ENCODE data around the gene ARAP1. TPM values are rescaled to one million over a fixed set of nuclear protein-coding genes. Genes with fewer than 3 reads are reported as not detected.

Gene ARAP1
- total RNA-seq (2021) (66.1 and 68.4 TPM in 2 replicates), Bru-seq, nascent RNA (percentile 55 among the genes with signal in this experiment), BruChase-seq, experiment 1, labeled RNA remaining after a 2-hour chase (percentile 60 among the genes with signal in this experiment), BruChase-seq, experiment 2, labeled RNA remaining after a 6-hour chase (percentile 70 among the genes with signal in this experiment)
- long read RNA-seq, full-length matches to known transcripts = 22 of 110 reads
- long read RNA-seq, partial matches to known transcripts = 35 of 110 reads
- long read RNA-seq, other reads (novel, unspliced or antisense) = 53 of 110 reads

DNA sequence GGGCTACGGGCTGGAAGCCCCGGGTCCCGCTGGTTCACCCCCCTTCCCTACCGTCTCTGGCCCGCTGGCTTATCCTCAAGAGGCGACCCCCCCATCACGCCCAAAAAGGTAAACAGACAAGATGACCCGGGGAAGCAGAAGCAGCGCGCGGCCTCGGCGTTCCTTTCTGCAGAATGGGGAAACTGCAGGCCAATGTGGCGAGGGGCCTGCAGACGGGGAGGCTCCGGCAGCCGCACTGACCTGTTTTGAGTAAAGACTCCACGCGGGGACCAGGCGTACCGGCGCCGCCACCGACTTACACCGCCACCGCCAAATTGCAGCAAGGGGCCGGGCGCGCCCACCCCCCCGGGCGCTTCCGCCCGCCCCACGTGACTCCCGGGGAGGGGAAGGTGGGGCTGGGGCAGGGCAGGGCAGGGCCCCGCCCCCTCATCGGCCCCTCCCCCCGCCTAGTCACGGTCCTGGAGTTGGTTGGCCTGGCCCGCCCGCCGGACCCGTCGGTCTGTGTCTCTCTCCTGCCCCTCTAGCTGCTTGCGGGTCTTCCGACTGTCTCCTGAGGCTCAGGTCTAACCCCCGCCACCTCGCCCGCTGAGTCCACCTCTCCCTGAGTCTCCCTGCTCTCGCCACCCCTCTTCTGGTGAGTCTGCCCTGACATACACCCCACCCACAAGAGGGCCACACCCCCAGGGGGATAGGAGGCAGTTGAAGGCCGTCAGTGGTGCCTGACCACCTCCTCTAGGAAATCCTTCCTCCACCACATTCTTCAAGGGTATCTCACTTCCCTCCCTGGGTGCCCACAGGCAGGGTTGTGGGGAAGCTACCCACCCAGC, at the start of gene ARAP1:
Gene ARAP1 (minus strand): TSS at position 321 of the 827 bp plus-strand sequence. CDS start 25,280 bp downstream, outside the sequence.
- Histone ChIP-seq H3K9me3 (ENCODE audit: low read depth, low read length, poor library complexity, severe bottlenecking) (no peaks in the 10 kb centered on the region), H3K27ac (ENCODE audit: low read depth, low read length, poor library complexity, severe bottlenecking) (peak within 1 kb of the TSS; percentile 68), H3K4me1 (ENCODE audit: insufficient read depth, low read length, poor library complexity, severe bottlenecking) (peaks cover 19% of the 10 kb centered on the region), H3K4me3 (ENCODE audit: low read depth, low read length, poor library complexity, severe bottlenecking) (peak within 1 kb of the TSS; percentile 90), H3K27me3 (replicated peaks; ENCODE audit: insufficient read depth, low read depth, low read length, poor library complexity) (no peaks in the 10 kb centered on the region), H3K36me3 (ENCODE audit: insufficient read depth, low read length, poor library complexity, severe bottlenecking) (no peaks in the 10 kb centered on the region)
- CTCF ChIA-PET = no interaction called here
- DNase-seq (ENCODE audit: low spot score) = peak; percentile 86
- intact Hi-C loops (cut with micrococcal nuclease; ENCODE audit: unreplicated experiment) = no loop called here
- no TSS peak for BruUV-seq (replicated peaks)
- no peak for TF ChIP-seq EZH2 (IDR thresholded peaks at IDR 0.05; ENCODE audit: borderline replicate concordance, low read depth, low read length, poor library complexity, severe bottlenecking)
- TF ChIP-seq, protein P1, sequence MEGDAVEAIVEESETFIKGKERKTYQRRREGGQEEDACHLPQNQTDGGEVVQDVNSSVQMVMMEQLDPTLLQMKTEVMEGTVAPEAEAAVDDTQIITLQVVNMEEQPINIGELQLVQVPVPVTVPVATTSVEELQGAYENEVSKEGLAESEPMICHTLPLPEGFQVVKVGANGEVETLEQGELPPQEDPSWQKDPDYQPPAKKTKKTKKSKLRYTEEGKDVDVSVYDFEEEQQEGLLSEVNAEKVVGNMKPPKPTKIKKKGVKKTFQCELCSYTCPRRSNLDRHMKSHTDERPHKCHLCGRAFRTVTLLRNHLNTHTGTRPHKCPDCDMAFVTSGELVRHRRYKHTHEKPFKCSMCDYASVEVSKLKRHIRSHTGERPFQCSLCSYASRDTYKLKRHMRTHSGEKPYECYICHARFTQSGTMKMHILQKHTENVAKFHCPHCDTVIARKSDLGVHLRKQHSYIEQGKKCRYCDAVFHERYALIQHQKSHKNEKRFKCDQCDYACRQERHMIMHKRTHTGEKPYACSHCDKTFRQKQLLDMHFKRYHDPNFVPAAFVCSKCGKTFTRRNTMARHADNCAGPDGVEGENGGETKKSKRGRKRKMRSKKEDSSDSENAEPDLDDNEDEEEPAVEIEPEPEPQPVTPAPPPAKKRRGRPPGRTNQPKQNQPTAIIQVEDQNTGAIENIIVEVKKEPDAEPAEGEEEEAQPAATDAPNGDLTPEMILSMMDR (conservative IDR thresholded peaks at IDR 0.05; ENCODE audit: low read depth, low read length) = no peak
- POLR2A ChIA-PET (ENCODE audit: low non-redundant PET) = no interaction called here

DNA sequence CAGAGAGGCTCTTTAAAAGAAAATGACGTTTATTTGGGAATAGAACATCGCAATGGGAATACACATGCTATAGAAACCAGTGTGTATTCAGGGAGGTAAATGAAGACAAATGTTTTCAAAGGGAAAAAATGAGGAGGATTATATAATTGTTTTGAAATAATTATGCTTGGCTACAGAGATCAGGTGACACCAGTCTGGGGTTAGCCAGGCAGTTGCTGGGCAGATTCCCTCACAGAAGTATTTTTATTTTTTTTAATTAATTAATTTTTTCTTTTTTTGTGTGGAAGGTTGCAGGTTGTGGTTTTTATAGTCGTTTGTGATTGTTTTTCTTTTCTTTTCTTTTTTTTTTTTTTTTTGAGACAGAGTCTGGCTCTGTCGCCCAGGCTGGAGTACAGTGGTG, 47.2 kb upstream of the ARAP1 start:
- no peak for DNase-seq (ENCODE audit: low spot score)
- H3K36me3 ChIP-seq (ENCODE audit: insufficient read depth, low read length, poor library complexity, severe bottlenecking) = no peaks in the 10 kb centered on the region
- H3K27ac ChIP-seq (ENCODE audit: low read depth, low read length, poor library complexity, severe bottlenecking) = no peak overlapping the region
- H3K4me1 ChIP-seq (ENCODE audit: insufficient read depth, low read length, poor library complexity, severe bottlenecking) = peaks cover 2% of the 10 kb centered on the region
- TF ChIP-seq, protein P1 (conservative IDR thresholded peaks at IDR 0.05; ENCODE audit: low read depth, low read length) = no peak
- TF ChIP-seq EZH2 (IDR thresholded peaks at IDR 0.05; ENCODE audit: borderline replicate concordance, low read depth, low read length, poor library complexity, severe bottlenecking) = no peak
- no peak overlapping the region for H3K4me3 ChIP-seq (ENCODE audit: low read depth, low read length, poor library complexity, severe bottlenecking)
- ChIA-PET CTCF (no interaction called here), POLR2A (ENCODE audit: low non-redundant PET) (interaction anchor here (0.7 kb wide), 1 partner anchor 55 kb away, joined by 3 read pairs; no protein-coding TSS in a partner anchor)
- intact Hi-C loops (cut with micrococcal nuclease; ENCODE audit: unreplicated experiment) = no loop called here
- no peaks in the 10 kb centered on the region for H3K9me3 ChIP-seq (ENCODE audit: low read depth, low read length, poor library complexity, severe bottlenecking)
- no TSS peak for BruUV-seq (replicated peaks)
- no peaks in the 10 kb centered on the region for H3K27me3 ChIP-seq (replicated peaks; ENCODE audit: insufficient read depth, low read depth, low read length, poor library complexity)

DNA sequence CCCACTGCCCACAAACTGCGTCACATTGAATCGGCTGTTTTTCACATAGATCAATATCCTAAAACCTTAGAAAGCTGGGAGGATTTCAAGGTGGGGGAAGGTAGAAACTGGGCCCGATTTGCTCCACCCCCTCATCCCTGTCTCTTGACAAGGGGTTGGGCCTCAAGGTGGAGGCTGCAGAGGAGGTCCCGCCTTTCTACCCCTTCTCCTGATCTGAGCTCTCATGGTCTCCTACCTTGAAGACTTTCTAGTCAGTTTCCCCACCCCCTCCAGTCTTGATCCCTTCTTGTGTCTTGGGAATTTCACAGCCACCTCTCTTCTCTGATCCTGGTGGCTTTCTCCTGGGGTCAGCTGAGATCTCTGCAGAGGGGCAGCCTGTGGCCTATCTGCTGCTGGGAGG, 46.2 kb upstream of the ARAP1 start:
- Histone ChIP-seq H3K27ac (ENCODE audit: low read depth, low read length, poor library complexity, severe bottlenecking) (no peak overlapping the region), H3K9me3 (ENCODE audit: low read depth, low read length, poor library complexity, severe bottlenecking) (no peaks in the 10 kb centered on the region), H3K27me3 (replicated peaks; ENCODE audit: insufficient read depth, low read depth, low read length, poor library complexity) (no peaks in the 10 kb centered on the region), H3K4me3 (ENCODE audit: low read depth, low read length, poor library complexity, severe bottlenecking) (no peak overlapping the region), H3K4me1 (ENCODE audit: insufficient read depth, low read length, poor library complexity, severe bottlenecking) (peaks cover 5% of the 10 kb centered on the region), H3K36me3 (ENCODE audit: insufficient read depth, low read length, poor library complexity, severe bottlenecking) (no peaks in the 10 kb centered on the region)
- BruUV-seq (replicated peaks) = no TSS peak
- POLR2A ChIA-PET (ENCODE audit: low non-redundant PET) = interaction anchor here (0.5 to 0.7 kb wide), 2 partner anchors 17 to 24 kb away, joined by 3 to 5 read pairs; no protein-coding TSS in a partner anchor
- no peak for TF ChIP-seq EZH2 (IDR thresholded peaks at IDR 0.05; ENCODE audit: borderline replicate concordance, low read depth, low read length, poor library complexity, severe bottlenecking)
- TF ChIP-seq, protein P1 (conservative IDR thresholded peaks at IDR 0.05; ENCODE audit: low read depth, low read length) = no peak
- intact Hi-C loops (cut with micrococcal nuclease; ENCODE audit: unreplicated experiment) = no loop called here
- DNase-seq (ENCODE audit: low spot score) = no peak
- CTCF ChIA-PET = no interaction called here

All from A673 (cell line).